ENCODE results near the gene OR5A2.
"Not testable (repeated sequence)": the region's sequence is repeated elsewhere in the genome, so short reads cannot be mapped to it uniquely, and the experiment has no call there.

Gene OR5A2, protein sequence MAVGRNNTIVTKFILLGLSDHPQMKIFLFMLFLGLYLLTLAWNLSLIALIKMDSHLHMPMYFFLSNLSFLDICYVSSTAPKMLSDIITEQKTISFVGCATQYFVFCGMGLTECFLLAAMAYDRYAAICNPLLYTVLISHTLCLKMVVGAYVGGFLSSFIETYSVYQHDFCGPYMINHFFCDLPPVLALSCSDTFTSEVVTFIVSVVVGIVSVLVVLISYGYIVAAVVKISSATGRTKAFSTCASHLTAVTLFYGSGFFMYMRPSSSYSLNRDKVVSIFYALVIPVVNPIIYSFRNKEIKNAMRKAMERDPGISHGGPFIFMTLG

DNA sequence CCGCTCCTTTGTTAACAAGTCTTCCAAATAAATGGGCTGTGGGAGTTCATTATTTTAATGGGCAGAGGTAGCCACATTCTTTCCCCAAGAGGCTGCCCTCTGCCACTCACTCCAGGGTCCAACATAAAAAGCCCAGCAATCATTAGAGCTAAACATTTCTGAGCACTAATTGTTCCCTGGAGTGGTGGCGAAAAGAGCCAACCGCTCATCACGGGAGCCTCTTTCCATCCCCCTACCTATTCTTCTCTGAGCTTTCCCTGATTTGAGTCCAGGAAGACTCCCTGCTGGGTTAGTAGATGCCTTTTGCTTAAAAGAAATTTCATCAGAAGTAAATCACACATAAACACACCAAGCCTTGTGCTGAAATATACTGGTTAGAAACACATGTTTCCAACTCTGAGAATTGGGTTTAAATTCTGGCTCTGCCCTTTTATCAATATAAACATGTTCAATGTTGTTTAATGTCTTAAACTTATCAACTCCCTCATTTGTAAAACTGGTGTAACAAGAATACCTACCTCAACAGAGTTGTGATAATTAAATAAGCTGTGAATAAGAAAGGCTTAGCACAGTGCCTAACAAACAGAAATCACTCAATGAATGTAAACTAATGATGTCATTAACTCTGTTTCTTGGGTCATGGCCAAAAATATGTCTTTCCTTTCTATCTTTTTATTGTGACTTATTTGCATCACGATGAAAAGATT is at the start of gene OR5A2:
OR5A2 (minus strand) TSS at position 53 of the 707 bp plus-strand sequence. CDS start 3,460 bp downstream, outside the sequence.
- H3K9me3 Mint-ChIP-seq, result no peaks in the 10 kb centered on the region
- H3K27me3 Mint-ChIP-seq, result peaks cover 7% of the 10 kb centered on the region

DNA sequence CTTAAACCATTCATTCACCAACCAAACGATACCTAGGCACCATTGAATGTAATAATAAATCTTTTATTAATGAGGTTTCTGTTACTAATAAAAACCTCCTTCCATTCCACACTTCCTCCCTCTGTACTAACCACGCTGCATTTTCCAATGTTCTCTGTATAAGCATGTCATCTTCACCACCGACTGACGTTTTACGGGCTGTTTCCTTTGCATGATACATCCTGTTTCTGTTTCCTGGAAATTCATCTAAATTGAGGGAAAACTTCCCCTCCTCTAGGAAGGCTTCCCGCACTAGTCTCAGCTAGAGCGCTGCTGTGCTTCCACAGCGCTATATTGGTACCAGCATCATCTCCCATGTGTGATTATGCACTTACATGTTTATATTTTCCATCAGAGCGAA is 49.0 kb upstream of the OR5A2 start:
- no peak overlapping the region for H3K4me3 Mint-ChIP-seq
- no peak overlapping the region for H3K27ac Mint-ChIP-seq
- H3K9me3 Mint-ChIP-seq, result no peaks in the 10 kb centered on the region
- no peaks in the 10 kb centered on the region for H3K4me1 Mint-ChIP-seq (ENCODE audit: low read depth)
- DNase-seq, result no peak
- no peaks in the 10 kb centered on the region for H3K36me3 Mint-ChIP-seq (ENCODE audit: low read depth)
- H3K27me3 Mint-ChIP-seq, result peaks cover 21% of the 10 kb centered on the region

More for the DNA sequence above, at the start of gene OR5A2:
- H3K4me1 Mint-ChIP-seq (ENCODE audit: low read depth), result no peaks in the 10 kb centered on the region
- no peak for DNase-seq
- H3K27ac Mint-ChIP-seq, result no peak within 1 kb of the TSS
- H3K36me3 Mint-ChIP-seq (ENCODE audit: low read depth), result no peaks in the 10 kb centered on the region
- H3K4me3 Mint-ChIP-seq, result no peak within 1 kb of the TSS

DNA sequence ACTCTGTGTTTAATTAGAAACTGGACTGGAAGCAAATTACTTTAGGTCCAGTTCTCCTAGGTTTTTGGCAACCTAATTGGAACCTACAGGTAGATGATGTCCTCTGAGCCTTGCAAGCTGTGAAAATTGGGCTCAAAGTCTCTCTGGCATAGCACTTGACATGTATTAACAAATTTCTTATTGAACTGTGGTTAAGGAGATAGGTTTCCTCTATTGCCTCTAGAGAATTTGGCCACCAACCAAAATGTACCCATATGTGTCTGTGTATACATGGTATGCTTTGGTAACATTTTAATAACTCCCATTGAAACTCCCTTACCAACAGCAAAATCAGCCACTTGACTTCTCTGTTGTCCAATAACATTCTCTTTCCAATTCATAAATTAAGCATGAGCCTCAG is 46.8 kb upstream of the OR5A2 start, which contains the start of gene OR4D10:
OR4D10 (plus strand) TSS at position 301 of the 400 bp plus-strand sequence. CDS start 4,115 bp downstream, outside the sequence.
- Mint-ChIP-seq H3K27me3 (peaks cover 17% of the 10 kb centered on the region), H3K9me3 (no peaks in the 10 kb centered on the region), H3K4me1 (ENCODE audit: low read depth) (no peaks in the 10 kb centered on the region), H3K27ac (no peak within 1 kb of the TSS), H3K4me3 (no peak within 1 kb of the TSS), H3K36me3 (ENCODE audit: low read depth) (no peaks in the 10 kb centered on the region)
- DNase-seq, result no peak

GRCh38 chr11:59463190-59463641 is 37.0 kb upstream of the OR5A2 start:
- no peaks in the 10 kb centered on the region for H3K36me3 Mint-ChIP-seq (ENCODE audit: low read depth)

DNA sequence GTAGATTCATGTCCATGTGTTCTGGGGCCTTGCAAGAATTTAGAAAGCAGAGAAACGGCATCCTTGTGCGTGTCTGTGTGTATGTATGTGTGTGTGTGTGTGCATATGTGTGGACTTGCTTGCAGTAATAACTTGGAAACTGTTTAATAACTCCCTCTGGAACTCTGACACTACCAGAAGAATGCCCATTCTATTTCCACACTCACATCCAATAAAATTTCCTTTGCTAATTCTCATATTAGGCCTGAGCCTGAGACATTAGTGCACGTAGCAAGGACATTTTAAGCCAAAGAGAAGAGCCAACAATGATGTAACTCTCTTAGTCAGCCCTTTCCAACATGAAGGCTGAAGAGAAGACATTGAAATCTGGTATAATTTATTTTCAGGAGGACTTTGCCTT is 33.7 kb upstream of the OR5A2 start:
- no peaks in the 10 kb centered on the region for H3K4me1 Mint-ChIP-seq (ENCODE audit: low read depth)
- H3K27ac Mint-ChIP-seq, result no peak overlapping the region
- H3K27me3 Mint-ChIP-seq, result peaks cover 41% of the 10 kb centered on the region

More at GRCh38 chr11:59463190-59463641, 37.0 kb upstream of the OR5A2 start:
- H3K27me3 Mint-ChIP-seq, result peaks cover 43% of the 10 kb centered on the region
- DNase-seq, result no peak
- H3K27ac Mint-ChIP-seq, result no peak overlapping the region
- H3K4me1 Mint-ChIP-seq (ENCODE audit: low read depth), result no peaks in the 10 kb centered on the region
- H3K4me3 Mint-ChIP-seq, result no peak overlapping the region
- H3K9me3 Mint-ChIP-seq, result no peaks in the 10 kb centered on the region

GRCh38 chr11:59456661-59457060 is 30.4 kb upstream of the OR5A2 start, which contains the start of gene OR4D6:
Gene OR4D6, plus strand, starts transcription at chr11:59456961. Its CDS starts 0 bp downstream, at chr11:59456961.
- H3K27me3 Mint-ChIP-seq, result peaks cover 22% of the 10 kb centered on the region
- H3K4me1 Mint-ChIP-seq (ENCODE audit: low read depth), result no peaks in the 10 kb centered on the region
- no peak within 1 kb of the TSS for H3K27ac Mint-ChIP-seq
- H3K36me3 Mint-ChIP-seq (ENCODE audit: low read depth), result no peaks in the 10 kb centered on the region
- H3K9me3 Mint-ChIP-seq, result no peaks in the 10 kb centered on the region
- DNase-seq, result no peak
- H3K4me3 Mint-ChIP-seq, result no peak within 1 kb of the TSS

More for the DNA sequence above, 33.7 kb upstream of the OR5A2 start:
- Mint-ChIP-seq H3K36me3 (ENCODE audit: low read depth) (no peaks in the 10 kb centered on the region), H3K9me3 (no peaks in the 10 kb centered on the region), H3K4me3 (no peak overlapping the region)
- no peak for DNase-seq

DNA sequence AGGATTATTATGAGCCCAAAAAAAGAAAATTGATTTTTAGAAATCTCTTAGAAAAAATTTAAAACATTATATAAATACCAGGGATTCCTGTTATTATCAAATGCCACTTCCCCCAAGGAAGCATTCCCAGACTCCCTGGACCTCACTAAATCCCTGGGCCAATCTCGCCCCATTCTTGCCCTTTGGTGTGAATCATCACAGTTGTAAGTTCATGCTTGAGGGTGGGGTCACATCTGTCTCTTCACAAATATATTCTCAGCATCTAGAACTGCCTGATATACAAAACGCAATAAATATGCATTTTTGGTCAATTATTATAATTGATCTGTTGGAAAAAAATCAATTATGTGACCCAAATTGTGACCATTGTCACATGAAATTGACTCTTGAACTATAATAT is 22.3 kb upstream of the OR5A2 start:
- Mint-ChIP-seq H3K27me3 (peaks cover 10% of the 10 kb centered on the region), H3K27ac (no peak overlapping the region), H3K9me3 (peaks cover 7% of the 10 kb centered on the region), H3K4me1 (ENCODE audit: low read depth) (no peaks in the 10 kb centered on the region), H3K36me3 (ENCODE audit: low read depth) (no peaks in the 10 kb centered on the region), H3K4me3 (no peak overlapping the region)
- DNase-seq, result no peak

DNA sequence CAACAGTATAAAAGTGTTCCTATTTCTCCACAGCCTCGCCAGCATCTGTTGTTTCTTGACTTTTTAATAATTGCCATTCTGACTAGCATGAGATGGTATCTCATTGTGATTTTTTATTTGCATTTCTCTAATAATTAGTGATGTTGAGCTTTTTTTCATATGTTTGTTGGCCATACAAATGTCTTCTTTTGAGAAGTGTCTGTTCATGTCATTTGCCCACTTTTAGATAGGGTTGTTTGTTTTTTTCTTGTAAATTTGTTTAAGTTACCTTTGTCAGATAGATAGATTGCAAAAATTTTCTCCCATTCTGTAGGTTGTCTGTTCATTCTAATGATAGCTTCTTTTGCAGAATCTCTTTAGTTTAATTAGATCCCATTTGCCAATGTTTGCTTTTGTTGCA is 19.4 kb upstream of the OR5A2 start:
- DNase-seq; H3K27ac Mint-ChIP-seq; H3K27me3 Mint-ChIP-seq; H3K9me3 Mint-ChIP-seq; H3K36me3 Mint-ChIP-seq (ENCODE audit: low read depth); H3K4me3 Mint-ChIP-seq; H3K4me1 Mint-ChIP-seq (ENCODE audit: low read depth): not testable (repeated sequence)

GRCh38 chr11:59437770-59438169 is 11.6 kb upstream of the OR5A2 start:
- H3K27ac Mint-ChIP-seq, result no peak overlapping the region

DNA sequence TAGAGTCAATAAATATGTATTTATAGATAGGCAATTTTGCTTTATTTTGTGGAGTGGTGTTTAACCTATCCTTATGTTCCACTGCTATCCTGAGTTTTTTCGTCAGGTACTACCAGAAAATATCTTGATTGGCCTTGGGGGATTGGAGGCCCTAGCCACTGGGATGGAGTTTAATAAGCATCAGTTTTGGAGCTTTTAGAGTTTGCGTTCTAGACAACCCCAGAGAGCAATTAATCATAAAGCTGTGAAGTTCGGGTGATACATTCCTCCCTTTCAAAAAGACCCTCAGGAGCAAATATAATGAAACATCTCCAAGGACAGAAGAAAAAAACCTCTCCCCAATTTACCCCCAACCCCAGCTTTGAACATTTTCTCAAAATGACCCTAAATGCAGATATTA is 10.0 kb upstream of the OR5A2 start, which contains the start of gene OR5A1:
OR5A1 (plus strand) TSS at position 301 of the 400 bp plus-strand sequence. CDS start 6,700 bp downstream, outside the sequence.
- peaks cover 16% of the 10 kb centered on the region for H3K27me3 Mint-ChIP-seq
- DNase-seq, result no peak
- no peaks in the 10 kb centered on the region for H3K9me3 Mint-ChIP-seq
- H3K4me3 Mint-ChIP-seq, result no peak within 1 kb of the TSS
- H3K36me3 Mint-ChIP-seq (ENCODE audit: low read depth), result no peaks in the 10 kb centered on the region
- no peaks in the 10 kb centered on the region for H3K4me1 Mint-ChIP-seq (ENCODE audit: low read depth)
- H3K27ac Mint-ChIP-seq, result no peak within 1 kb of the TSS

More at GRCh38 chr11:59437770-59438169, 11.6 kb upstream of the OR5A2 start:
- H3K27me3 Mint-ChIP-seq, result peaks cover 5% of the 10 kb centered on the region
- H3K36me3 Mint-ChIP-seq (ENCODE audit: low read depth), result no peaks in the 10 kb centered on the region
- DNase-seq, result no peak
- no peaks in the 10 kb centered on the region for H3K4me1 Mint-ChIP-seq (ENCODE audit: low read depth)
- no peak overlapping the region for H3K4me3 Mint-ChIP-seq
- no peaks in the 10 kb centered on the region for H3K9me3 Mint-ChIP-seq

DNA sequence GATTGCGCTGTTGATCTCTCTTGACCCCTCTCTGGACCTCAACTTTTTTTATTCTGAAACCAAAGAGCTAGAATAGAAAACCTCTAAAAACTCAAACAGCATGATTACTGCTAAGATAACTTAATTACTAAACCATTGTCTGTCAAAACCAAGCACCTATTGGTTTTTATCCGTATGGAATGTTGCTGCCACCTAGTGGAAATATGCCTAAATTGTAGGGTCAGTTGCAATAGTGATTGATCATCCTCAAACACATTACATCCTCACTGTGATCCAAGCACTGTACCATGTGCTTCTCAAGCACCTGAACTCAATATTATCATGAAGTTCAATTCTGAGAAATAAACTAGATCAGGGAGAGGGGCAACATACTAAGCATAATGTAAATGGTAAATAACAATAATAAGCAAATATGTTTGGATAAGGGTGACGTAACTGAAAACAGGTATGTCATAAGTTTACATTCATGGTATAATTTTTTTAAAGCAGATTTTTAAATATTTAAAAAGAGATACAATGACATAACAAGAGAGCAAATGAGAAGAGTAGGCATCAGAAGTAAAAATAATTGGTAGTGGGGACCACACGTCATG is 3.8 kb upstream of the OR5A2 start:
- Mint-ChIP-seq H3K36me3 (ENCODE audit: low read depth) (no peaks in the 10 kb centered on the region), H3K9me3 (no peaks in the 10 kb centered on the region), H3K4me3 (no peak overlapping the region), H3K27me3 (peaks cover 18% of the 10 kb centered on the region), H3K27ac (no peak overlapping the region), H3K4me1 (ENCODE audit: low read depth) (no peaks in the 10 kb centered on the region)
- no peak for DNase-seq

DNA sequence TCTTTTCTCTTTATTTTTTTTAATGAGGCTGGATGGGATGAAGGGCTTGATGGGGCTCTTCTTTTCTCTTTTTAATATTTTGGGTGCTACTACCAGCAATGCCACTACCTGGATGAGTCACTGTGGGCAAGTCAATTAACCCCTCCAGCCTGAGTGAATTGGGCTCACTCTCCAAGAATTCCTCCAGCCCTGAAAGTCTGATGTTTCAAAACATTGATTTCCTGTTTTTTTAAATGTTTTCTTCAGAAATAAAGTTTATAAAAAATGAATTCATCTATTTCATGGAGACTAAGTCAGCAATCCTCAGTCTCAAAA is 812 bp upstream of the OR5A2 start:
- Mint-ChIP-seq H3K27ac (no peak overlapping the region), H3K36me3 (ENCODE audit: low read depth) (no peaks in the 10 kb centered on the region), H3K4me3 (no peak overlapping the region), H3K4me1 (ENCODE audit: low read depth) (no peaks in the 10 kb centered on the region), H3K9me3 (no peaks in the 10 kb centered on the region), H3K27me3 (peaks cover 12% of the 10 kb centered on the region)
- DNase-seq, result no peak

- no peak overlapping the region for H3K27ac Mint-ChIP-seq
Measured at GRCh38 chr11:59425131-59425530, 1.1 kb downstream of the OR5A2 start.

GRCh38 chr11:59423835-59424234 is 2.4 kb downstream of the OR5A2 start:
- H3K27me3 Mint-ChIP-seq, result peaks cover 3% of the 10 kb centered on the region
- no peaks in the 10 kb centered on the region for H3K36me3 Mint-ChIP-seq (ENCODE audit: low read depth)
- H3K27ac Mint-ChIP-seq, result no peak overlapping the region
- DNase-seq, result no peak
- H3K4me3 Mint-ChIP-seq, result no peak overlapping the region
- H3K4me1 Mint-ChIP-seq (ENCODE audit: low read depth), result no peaks in the 10 kb centered on the region
- no peaks in the 10 kb centered on the region for H3K9me3 Mint-ChIP-seq

More at GRCh38 chr11:59425131-59425530, 1.1 kb downstream of the OR5A2 start:
- DNase-seq, result no peak
- no peaks in the 10 kb centered on the region for H3K4me1 Mint-ChIP-seq (ENCODE audit: low read depth)
- H3K36me3 Mint-ChIP-seq (ENCODE audit: low read depth), result no peaks in the 10 kb centered on the region
- no peak overlapping the region for H3K4me3 Mint-ChIP-seq
- peaks cover 2% of the 10 kb centered on the region for H3K27me3 Mint-ChIP-seq
- no peaks in the 10 kb centered on the region for H3K9me3 Mint-ChIP-seq

Measured in activated T-cell treated with anti-CD3 and anti-CD28 coated beads, Interleukin-2, amount 50 U/mL, for 24 hours (primary cell).